HG03039 (cell line): ENCODE results near the gene OR7G1.
A peak's percentile ranks its signal among the peaks of the same experiment; 100 is the strongest.

Experiments
- ATAC-seq: cut with Tn5 transposase; IDR thresholded peaks from one replicate; pipeline ENCODE4 v1.9.1; 2021; ENCODE audit warnings: mild to moderate bottlenecking, moderate library complexity; ENCODE audit not compliant: unreplicated experiment

OR7G1 gene, protein sequence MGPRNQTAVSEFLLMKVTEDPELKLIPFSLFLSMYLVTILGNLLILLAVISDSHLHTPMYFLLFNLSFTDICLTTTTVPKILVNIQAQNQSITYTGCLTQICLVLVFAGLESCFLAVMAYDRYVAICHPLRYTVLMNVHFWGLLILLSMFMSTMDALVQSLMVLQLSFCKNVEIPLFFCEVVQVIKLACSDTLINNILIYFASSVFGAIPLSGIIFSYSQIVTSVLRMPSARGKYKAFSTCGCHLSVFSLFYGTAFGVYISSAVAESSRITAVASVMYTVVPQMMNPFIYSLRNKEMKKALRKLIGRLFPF

DNA sequence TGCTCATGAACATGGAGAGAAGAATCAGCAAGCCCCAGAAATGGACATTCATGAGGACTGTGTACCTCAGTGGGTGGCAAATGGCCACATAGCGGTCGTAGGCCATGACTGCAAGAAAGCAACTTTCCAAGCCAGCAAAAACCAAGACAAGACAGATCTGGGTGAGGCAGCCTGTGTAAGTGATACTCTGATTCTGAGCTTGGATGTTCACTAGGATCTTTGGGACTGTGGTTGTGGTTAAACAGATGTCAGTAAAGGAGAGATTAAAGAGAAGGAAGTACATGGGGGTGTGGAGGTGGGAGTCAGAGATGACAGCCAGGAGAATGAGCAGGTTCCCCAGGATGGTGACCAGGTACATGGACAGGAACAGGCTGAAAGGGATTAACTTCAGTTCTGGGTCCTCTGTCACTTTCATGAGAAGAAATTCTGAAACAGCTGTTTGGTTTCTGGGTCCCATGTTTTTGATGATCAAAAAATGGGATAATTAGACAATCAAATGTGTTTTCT lies at the start of gene OR7G1:
OR7G1 (minus strand) TSS at position 457 of the 507 bp plus-strand sequence; CDS start at position 457, 0 bp downstream.
- ATAC-seq = no peak

DNA sequence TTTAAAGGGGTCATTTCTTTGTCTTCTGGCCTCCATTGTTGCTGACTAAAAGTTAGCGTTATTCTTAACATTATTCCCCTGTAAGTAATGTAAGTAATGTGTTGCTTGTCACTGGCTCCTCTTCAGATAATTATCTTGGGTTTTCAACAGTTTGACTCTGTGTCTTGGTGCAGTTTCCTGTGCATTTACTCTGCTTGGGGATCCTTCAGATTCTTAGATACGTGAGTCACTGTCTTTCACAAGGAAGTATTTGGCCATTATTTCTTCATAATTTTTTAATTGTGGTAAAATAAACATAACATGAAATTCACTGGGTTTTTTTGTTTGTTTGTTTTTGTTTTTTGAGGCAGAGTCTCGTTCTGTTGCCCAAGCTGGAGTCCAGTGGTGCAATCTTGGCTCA lies 49.7 kb upstream of the OR7G1 start:
- no peak for ATAC-seq

DNA sequence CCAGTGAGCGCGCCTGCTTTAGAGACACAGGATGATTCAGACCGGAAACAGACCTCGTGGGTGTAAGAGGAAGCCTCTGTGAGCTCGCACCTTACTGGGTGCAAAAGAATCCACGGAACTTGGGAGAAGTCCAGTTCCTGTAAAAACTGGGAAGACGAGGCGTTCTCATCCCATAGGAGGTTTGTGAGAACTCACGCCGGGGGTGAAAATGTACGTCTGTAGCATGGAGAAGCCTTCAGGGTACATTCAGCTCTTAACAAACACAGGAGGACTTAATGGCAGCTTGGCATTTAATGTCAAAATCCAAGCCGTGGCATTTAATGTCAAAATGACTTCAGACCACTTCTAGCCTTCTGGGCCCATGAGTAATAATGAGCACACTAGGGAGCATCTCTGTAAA lies 45.9 kb upstream of the OR7G1 start:
- no peak for ATAC-seq

DNA sequence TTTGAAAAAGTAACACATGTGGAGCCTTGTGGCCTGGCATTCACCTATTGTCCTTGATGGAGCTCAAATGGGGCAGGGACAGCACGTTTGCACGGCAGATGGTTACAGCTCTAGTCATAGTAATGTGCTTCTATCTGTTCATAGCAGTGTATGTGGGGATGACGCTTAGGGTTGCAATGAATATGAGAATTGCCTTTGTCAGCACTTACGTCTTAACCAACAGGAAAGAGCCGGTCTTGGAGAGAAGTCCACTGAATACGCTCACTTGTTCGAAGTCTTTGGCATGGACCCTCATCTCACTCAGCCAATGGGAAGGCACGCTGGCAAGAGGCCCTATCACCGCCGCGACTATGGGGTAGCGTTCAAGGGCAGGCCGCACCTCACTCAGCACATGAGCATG lies 44.3 kb upstream of the OR7G1 start:
- no peak for ATAC-seq

DNA sequence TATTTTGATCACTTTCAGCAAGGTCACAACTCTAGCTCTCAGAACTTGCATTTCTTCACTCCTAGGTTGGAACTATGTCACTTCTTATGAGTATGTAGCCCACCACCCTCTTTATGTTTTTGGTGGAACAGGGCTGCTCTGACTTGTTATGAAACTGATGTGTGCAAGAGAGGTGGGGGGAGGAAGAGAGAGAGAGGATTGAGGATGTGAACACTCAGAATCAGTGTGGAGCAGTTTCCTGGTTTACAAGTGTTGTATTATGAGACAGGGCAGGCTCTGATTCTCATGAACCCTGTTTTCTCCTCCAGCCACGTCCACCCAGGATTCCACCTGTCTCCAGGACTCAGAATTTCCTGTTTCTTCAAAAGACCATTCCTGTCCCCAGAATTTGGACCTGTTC lies 40.7 kb upstream of the OR7G1 start:
- no peak for ATAC-seq

DNA sequence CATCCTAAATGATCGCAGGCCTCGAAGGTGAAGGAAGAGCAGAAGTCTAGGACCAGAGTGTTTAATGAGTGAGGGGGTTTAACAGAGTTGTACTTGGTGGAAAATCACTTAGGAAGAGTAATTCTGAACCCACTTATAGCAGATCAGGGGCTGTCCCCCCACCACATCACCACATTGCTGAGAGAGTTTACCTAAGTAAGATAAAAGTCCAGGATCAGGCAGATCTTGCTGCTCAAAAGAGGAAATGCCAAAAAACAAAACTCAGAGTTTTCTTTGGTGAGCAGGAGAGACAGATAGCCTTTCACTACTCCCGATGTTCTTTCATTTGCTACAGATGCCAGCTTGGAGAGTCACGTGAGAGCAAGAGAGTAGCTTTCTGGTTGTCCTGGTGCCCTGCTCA lies 40.0 kb upstream of the OR7G1 start:
- ATAC-seq = no peak

DNA sequence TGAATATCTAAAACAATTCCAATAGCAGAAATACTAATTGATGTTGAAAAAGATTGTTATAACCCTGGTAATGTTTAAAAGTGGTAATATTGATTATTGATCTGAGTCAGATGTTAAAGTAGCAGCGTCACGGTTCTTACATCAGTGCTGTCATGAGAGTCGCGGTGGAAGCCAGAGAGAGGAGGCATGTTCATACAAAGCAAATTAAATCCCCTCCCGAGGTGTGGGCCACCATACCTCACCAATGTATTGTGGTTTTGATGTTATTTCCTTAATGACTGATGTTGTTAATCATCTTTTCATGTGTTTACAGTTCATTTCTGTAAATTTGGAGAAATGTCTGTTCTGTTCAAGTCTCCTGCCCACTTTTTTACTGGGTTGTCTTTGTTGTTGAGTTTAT lies 35.8 kb upstream of the OR7G1 start:
- ATAC-seq = no peak

DNA sequence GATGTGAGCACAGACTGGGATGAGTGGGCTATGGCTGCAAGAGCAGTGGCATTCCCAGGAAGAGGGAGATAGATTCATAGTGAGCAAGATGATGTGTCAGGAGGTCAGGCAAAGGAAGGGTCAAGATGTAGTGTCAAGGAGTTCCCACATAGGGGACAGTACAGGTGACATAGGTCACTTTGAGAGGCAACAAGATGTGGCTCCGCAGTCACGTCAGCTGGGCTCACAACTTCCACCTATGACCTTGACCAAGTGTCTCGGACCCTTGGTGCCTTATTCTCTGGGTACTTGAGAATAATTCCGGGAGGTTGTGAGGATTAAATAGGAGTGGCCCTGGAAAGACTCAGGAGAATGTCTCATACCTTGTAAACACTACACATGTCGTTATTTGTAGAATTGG lies 35.1 kb upstream of the OR7G1 start:
- no peak for ATAC-seq

DNA sequence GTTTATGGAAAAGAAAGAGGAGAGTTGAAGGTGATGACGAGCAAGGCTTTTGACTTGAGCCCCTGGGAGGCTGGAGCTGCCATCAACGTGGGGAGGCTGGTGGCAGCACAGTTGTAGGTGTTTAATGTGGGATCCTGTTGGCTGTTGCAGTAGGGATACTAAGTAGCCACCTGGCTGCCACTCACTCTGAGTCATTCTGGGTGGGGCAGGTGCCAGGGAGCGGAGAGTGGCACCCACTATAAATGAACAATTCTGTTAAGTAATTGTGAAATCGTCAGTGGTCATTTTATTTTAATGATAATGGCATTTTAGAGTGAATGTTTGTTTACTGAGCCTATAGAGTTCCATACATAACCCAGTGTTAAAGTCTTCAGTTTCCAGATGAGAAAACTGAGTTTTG lies 34.4 kb upstream of the OR7G1 start:
- no peak for ATAC-seq

DNA sequence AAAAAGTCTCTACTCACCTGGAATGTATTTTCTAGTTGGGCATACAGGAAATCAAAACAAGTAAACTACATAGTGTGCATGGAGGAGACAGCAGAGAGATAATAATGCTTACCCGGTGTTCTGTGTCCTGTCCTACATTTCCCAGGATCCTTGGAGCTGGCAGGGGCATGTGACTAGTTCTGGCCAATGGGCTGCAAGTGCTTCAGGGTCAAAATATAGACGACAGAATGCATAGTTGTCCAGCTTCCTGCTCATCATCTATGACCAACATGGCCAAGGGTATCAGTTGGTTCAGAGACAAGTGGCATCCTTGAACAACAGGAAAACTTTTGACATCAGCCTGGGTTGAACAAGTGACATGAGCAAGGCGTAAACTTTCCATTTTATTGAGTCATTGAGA lies 33.1 kb upstream of the OR7G1 start:
- ATAC-seq = no peak

DNA sequence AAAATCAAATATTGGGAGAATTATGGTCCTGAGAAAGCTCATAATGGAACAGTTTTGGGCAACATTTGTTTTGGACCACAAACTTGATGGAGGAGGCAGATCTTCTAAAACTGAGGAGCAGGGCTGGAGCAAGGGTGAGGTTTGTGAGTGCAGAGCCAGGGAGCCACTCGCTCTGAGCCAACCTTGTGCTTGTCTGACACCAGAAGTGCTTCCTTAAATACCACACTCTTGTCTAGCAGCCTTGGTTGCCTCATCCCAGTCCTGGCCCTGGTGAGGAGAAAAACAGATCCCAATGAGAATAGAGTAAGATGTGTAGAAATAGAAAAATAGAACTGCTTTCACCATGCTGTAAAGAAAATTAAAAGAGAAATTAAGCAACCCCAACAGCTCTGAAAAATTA lies 31.3 kb upstream of the OR7G1 start:
- no peak for ATAC-seq

DNA sequence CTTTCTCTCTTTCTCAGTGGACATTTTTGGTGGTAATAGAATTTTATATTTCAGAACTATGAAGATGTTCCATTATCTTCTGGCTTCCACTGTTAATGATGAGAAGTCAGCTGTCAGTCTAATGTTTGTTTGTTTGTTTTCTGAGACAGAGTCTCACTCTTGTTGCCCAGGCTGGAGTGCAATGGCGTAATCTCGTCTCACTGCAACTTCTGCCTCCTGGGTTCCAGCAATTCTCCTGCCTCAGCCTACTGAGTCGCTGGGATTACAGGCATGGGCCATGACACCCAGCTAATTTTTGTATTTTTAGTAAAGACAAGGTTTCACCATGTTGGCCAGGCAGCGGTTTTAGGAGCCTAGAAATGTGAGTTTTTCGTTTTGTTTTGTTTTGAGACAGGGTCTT lies 29.4 kb upstream of the OR7G1 start:
- no peak for ATAC-seq

DNA sequence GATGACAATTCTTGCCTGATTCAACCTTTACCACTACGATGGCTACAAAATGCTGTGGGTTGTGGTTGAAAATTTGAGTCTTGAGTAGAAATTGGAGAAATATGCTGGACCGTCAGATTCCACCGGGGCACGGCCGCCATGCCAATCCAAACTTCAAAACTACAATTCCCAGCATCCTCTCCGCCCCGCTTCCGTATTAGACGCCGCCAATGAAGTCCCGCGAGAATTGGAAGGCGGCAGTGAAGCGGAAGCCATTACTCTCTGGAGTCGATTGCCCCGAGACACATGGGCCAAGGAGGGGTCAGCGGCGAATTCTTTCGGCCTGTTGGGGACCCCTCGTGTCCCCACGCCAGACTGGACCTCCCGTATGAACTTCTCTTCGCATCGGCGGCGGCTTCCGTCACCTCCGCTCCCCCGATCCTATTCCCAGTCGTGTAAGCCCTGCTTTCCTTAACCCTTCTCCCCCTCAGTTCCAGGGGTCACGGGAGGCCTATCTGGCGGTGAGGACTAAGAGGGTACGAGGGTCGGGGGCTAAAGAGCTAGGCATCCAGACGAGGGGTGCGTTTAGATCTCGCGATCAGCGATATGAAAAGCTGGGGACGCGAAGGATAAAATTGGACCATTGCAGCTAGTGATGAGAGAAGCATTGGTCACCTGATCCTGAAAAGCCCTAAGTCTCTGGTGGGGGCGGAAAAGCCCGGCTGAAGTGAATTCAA lies 24.8 kb upstream of the OR7G1 start, which contains the start of gene ZNF317:
ZNF317 (plus strand) TSS at position 239 of the 716 bp plus-strand sequence. CDS start 15,620 bp downstream, outside the sequence.
- peak; percentile 85 for ATAC-seq

DNA sequence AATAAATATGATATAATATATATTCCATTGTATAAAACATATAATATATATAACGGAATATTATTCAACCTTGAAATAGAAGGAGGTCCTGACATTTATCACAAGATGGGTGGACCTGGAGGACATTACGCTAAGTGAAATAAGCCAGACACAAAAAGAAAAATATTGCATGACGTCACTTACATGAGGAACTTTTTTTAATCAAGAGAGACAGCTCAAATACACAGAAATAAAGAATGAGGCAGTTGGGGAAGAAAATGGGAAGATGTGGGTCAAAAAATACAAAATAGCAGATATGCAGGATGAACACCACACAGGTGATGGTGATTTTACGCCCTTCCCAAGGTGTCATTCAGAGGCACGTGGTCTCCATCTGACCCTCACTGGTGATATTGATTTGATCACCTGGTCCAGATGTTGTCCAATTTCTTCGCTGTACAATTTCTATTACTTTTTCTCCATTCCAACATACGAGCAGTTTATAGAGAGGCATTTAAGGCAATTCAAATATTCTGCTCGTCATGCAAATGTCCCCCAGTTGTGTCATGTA lies 24.1 kb upstream of the OR7G1 start:
- ATAC-seq = no peak

DNA sequence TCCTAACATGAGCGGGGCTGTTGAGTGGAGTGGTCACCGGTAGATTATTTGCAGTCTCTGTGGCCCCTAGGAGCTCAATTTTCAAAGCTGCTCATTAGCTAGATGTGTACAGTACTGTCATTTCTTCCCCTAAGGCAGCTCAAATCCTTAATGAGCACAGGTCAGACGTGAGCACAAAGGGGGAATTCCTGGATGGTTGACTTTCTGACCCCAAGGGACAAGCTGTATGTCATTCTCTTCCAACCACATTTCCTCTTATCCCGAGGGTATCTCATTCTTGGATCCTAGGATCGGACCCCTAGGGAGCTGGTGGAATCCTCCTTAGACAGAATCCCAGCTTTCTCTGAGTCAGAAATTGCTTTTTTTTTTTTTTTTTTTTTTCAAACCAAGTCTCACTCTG lies 16.9 kb upstream of the OR7G1 start:
- ATAC-seq = no peak

DNA sequence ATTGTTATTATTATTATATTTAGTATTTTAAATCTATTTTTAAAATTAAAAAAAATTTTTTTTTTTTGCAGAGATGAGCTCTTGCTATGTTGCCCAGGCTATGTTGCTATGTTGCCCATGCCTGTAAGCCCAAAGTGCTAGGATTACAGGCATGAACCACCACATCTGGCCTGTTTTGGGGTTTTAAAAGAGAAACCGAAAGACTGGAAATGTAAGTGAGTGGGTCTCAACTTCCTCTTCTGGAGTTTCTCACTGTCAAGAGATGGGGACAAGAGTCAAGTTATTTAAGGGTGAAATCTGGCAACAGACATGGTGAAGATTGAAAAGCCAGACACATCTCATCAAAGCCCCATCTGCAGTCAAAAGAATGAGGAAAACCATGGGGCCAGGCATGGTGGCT lies 15.4 kb upstream of the OR7G1 start:
- ATAC-seq = no peak

DNA sequence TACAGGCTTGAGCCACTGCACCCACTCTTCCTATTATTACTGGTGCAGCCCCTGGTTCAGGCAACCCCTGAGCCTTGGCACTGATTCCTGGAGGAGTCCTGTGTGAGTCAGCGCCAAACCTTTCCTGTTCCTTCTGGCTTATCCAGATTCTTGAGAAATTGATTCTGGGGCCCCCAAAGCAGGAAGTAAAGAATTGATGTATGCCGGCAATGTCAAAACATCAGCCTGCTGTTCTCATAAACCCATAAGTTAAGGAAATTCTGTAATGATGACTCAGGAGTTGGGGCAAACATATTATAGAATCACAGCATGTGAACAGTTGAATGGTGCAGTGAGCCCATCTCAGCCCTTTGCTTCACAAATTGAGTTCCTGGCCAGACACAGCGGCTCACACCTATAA lies 12.6 kb upstream of the OR7G1 start:
- ATAC-seq = no peak

DNA sequence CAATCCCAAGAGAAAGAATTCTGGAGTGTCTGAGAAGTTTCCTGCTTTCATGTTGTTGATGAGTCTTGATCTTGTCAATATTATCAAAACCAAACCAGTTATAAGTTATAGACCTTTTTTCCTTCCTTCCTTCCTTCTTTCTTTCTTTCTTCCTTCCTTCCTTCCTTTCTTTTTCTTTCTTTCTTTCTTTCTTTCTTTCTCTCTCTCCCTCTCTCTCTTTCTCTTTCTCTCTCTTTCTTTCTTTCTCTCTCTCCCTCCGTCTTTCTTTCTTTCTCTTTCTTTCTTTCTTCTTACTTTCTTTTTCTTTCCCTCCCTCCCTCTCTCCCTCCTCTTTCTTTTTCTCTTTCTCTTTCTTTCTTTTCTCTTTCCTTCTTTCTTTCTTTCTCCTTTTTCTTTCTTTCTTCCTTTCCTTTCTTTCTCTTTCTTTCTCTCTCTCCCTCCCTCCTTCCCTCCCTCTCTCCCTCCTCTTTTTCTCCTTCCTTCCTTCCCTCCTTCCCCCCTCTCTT lies 11.4 kb upstream of the OR7G1 start, which contains the start of gene OR7G3:
OR7G3 (minus strand) TSS at position 51 of the 506 bp plus-strand sequence; CDS start at position 51, 0 bp downstream.
- ATAC-seq = no peak

DNA sequence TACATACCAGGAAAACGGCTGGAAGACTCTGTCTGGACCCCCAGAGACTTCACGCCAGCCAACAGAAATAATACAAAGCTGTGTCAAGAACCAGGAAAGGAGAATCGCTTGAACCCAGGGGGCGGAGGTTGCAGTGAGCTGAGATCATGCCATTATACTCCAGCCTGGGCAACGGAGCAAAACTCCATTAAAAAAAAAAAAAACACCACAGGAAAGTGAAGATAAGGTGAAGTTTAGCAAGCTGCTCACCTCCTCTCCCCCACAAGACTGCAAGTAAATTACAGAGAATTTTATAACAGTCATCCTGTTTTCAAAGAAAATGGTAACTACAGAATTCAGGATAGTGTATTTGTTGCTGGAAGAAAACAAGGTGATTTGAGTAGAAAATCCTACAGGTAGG lies 984 bp upstream of the OR7G1 start:
- ATAC-seq = no peak

DNA sequence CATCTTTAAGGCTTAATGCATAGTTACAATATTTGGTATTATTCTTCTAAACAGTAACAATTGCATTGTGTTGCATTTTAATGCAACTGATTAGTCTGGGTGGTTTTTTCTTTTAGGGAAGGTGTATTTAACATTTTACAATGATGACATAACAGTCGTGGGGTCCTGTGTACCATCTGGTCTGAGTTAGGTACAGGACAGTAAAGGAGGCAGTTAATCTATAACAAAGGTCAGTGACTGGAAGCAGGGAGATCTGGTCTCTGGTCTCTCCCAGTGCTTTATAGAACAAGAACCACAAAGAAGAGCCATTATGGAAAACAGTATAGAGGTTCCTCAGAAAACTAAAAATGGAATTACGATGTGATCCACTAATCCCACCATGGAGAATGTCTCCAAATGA lies 5.6 kb downstream of the OR7G1 start:
- no peak for ATAC-seq

DNA sequence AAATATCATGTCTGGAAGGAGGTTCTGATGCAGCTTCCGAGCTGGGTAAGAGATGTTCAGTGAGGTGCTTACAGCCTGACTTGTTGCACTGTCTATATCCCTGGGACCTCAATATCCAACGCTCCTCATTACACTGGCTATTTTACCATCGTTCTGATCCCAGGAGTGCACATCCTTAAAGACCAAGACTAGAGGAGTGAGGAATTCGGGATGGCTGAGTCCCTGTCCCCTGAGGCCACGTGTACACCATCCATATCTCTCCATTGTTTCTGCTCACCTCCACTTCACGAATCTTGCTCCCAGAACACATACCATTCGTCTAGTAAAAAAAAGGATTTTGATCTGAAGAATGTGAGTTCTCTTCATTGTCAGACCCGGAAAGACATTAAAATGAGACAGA lies 8.2 kb downstream of the OR7G1 start, which contains the start of gene OR7G2:
OR7G2 (minus strand) TSS at position 101 of the 400 bp plus-strand sequence. CDS start 4,232 bp downstream, outside the sequence.
- no peak for ATAC-seq
